ENCODE measurements around the gene GALM. TPM values are rescaled to one million over a fixed set of nuclear protein-coding genes. Genes with fewer than 3 reads are reported as not detected.

The GALM gene
- total and polyA plus RNA-seq, 2 of the 13 experiments (the other 11 are each of a cell fraction or from before 2014, with no cell fraction given) = 65.5 to 90.0 TPM

GRCh38 chr2:38713338-38713737 is 47.4 kb downstream of the GALM start:
- H3K4me1 ChIP-seq (ENCODE audit: insufficient read depth, low read length) = peaks cover 16% of the 10 kb centered on the region
- no peak overlapping the region for H3K9ac ChIP-seq (ENCODE audit: insufficient read depth, low read depth, low read length)
- no TSS peak for BruUV-seq (replicated peaks)
- ATAC-seq (no peak), DNase-seq (ENCODE audit: low spot score) (no peak), FAIRE-seq (no peak)
- H4K20me1 ChIP-seq (ENCODE audit: insufficient read depth, low read length) = no peaks in the 10 kb centered on the region
- H3K9me3 ChIP-seq (ENCODE audit: low read length) = no peaks in the 10 kb centered on the region
- no peak for TF ChIP-seq ZNF17 (CRISPR knock-in tag; IDR thresholded peaks at IDR 0.05)
- no peak for TF ChIP-seq SRSF9 (IDR thresholded peaks at IDR 0.05; ENCODE audit: borderline replicate concordance, insufficient read depth, low read depth, low read length, poor library complexity, severe bottlenecking)
- no peak for TF ChIP-seq HMG20A (CRISPR knock-in tag; IDR thresholded peaks at IDR 0.05; ENCODE audit: borderline replicate concordance)
- TF ChIP-seq ZNF841 (CRISPR knock-in tag; IDR thresholded peaks at IDR 0.05; ENCODE audit: borderline replicate concordance) = no peak
- TF ChIP-seq GATAD1 (CRISPR knock-in tag; IDR thresholded peaks at IDR 0.05) = no peak
- TF ChIP-seq SUZ12 (IDR thresholded peaks at IDR 0.05; ENCODE audit: low read depth, low read length) = no peak
- TF ChIP-seq ZNF687 (CRISPR knock-in tag; IDR thresholded peaks at IDR 0.05) = no peak
- no peak for TF ChIP-seq SALL1 (CRISPR knock-in tag; IDR thresholded peaks at IDR 0.05)
- TF ChIP-seq ZNF367 (CRISPR knock-in tag; IDR thresholded peaks at IDR 0.05; ENCODE audit: borderline replicate concordance) = no peak
- TF ChIP-seq GMEB2 (CRISPR knock-in tag; IDR thresholded peaks at IDR 0.05; ENCODE audit: low read depth) = no peak
- TF ChIP-seq ZNF570 (CRISPR knock-in tag; IDR thresholded peaks at IDR 0.05; ENCODE audit: borderline replicate concordance) = no peak
- no peak for TF ChIP-seq FUBP1 (CRISPR knock-in tag; IDR thresholded peaks at IDR 0.05; ENCODE audit: borderline replicate concordance)
- no peak for TF ChIP-seq ZNF460 (CRISPR knock-in tag; IDR thresholded peaks at IDR 0.05; ENCODE audit: borderline replicate concordance)
- TF ChIP-seq ZNF263 (CRISPR knock-in tag; IDR thresholded peaks at IDR 0.05) = no peak
- no peak for TF ChIP-seq GABPA (IDR thresholded peaks at IDR 0.05; ENCODE audit: low read depth, low read length)
- TF ChIP-seq GABPA (CRISPR knock-in tag; IDR thresholded peaks at IDR 0.05; ENCODE audit: low read depth) = no peak
- no peak for TF ChIP-seq LBX2 (CRISPR knock-in tag; IDR thresholded peaks at IDR 0.05; ENCODE audit: borderline replicate concordance)
- no peak for TF ChIP-seq POLR2G (IDR thresholded peaks at IDR 0.05; ENCODE audit: low read depth, low read length)
- TF ChIP-seq ZKSCAN5 (CRISPR knock-in tag; IDR thresholded peaks at IDR 0.05) = no peak
- 96% methylated on average over 2 of the region's 3 CpGs for WGBS (ENCODE audit: low lambda C conversion rate)
- in situ Hi-C loops (cut with HindIII; ENCODE audit: extremely low pct_ligation_motif_present, low pct_unique_long_range_greater_than_20kb) = no loop called here
- peaks cover 2% of the 10 kb centered on the region for H3K79me2 ChIP-seq (ENCODE audit: insufficient read depth, low read length)
- H3K27me3 ChIP-seq (ENCODE audit: control insufficient read depth in 1 of 2, insufficient read depth in 2 of 2, low read length in 2 of 2) = no peaks in the 10 kb centered on the region
- H3K27ac ChIP-seq (ENCODE audit: extremely low read length, insufficient read depth, low read length) = no peak overlapping the region
- H3K4me2 ChIP-seq (ENCODE audit: low read depth, low read length) = no peak overlapping the region
- peaks cover 12 to 58% of the 10 kb centered on the region in 2 experiments for H3K36me3 ChIP-seq (replicated peaks in 1 of 2; ENCODE audit: control insufficient read depth in 1 of 2, insufficient read depth in 2 of 2, low read length in 2 of 2)
- CTCF ChIA-PET (ENCODE audit: low intra/inter-chr PET ratio, low total read pairs) = no interaction called here
- intact Hi-C loops (cut with micrococcal nuclease; ENCODE audit: unreplicated experiment) = no loop called here
- no peak overlapping the region for H2AFZ ChIP-seq (ENCODE audit: low read length)
- no peak overlapping the region for H3K4me3 ChIP-seq (replicated peaks in 1 of 3; ENCODE audit: insufficient read depth in 1 of 3, low read depth in 2 of 3, low read length in 3 of 3)
- POLR2A ChIA-PET = interaction anchor here (1.5 kb wide), 1 partner anchor 110 kb away, joined by 3 read pairs; the partner anchor contains the start of gene HNRNPLL

All from HepG2 (cell line).